Muscle of leg (tissue), 11 donors: ENCODE measurements around the gene TMOD4. TPM values are rescaled to one million over a fixed set of nuclear protein-coding genes. Genes with fewer than 3 reads are reported as not detected.
A peak's percentile ranks its signal among the peaks of the same experiment; 100 is the strongest.

ENCODE experiments used
- DNase-seq: peaks from one replicate; pipeline ENCODE4 v3.0.0; 2013
- H3K27ac ChIP-seq: one replicate; pipeline ENCODE4 v1.5.1; 2013; ENCODE audit warnings: mild to moderate bottlenecking, low read length, control low read depth
- H3K27me3 ChIP-seq: one replicate; pipeline ENCODE4 v1.6.1; 2013; ENCODE audit warnings: low read length; ENCODE audit not compliant: control insufficient read depth, insufficient read depth
- H3K36me3 ChIP-seq: one replicate; pipeline ENCODE4 v1.6.1; 2013; ENCODE audit warnings: low read length; ENCODE audit not compliant: control insufficient read depth, insufficient read depth
- H3K4me1 ChIP-seq: one replicate; pipeline ENCODE4 v1.6.1; 2013; ENCODE audit warnings: low read length; ENCODE audit not compliant: control insufficient read depth, insufficient read depth
- H3K4me3 ChIP-seq: one replicate; pipeline ENCODE4 v1.5.1; 2013; ENCODE audit warnings: low read length, control low read depth
- H3K9me3 ChIP-seq: replicated peaks from 2 replicates; pipeline ENCODE4 v1.6.1; 2013; ENCODE audit warnings: low read depth, low read length; ENCODE audit not compliant: control insufficient read depth
- WGBS: methylation state at CpG from one replicate; pipeline ENCODE4 v1.1.5; 2013; ENCODE audit warnings: missing lambda C conversion rate; ENCODE audit not compliant: insufficient coverage; 5-methylcytosine and 5-hydroxymethylcytosine counted together
- polyA plus RNA-seq, 8 donors: library from polyadenylated mRNA; unstranded; fragments of 120-200 nt; gene quantifications; one replicate each; pipeline versions ENCODE4 v1.2.1 to v1.2.3, GENCODE V29; 2013; ENCODE audit warnings: inconsistent platforms in 1 of 8, low replicate concordance in 1 of 8; ENCODE audit not compliant: insufficient read length in 8 of 8, insufficient read depth in 1 of 8
- total RNA-seq: library from RNA; stranded (reverse); fragments of 120-200 nt; gene quantifications from one replicate; pipeline ENCODE4 v1.2.4, GENCODE V29; 2013

TMOD4 gene
- total and polyA plus RNA-seq, 9 donors: 15.2 to 38.4 (median 21.6) TPM

DNA sequence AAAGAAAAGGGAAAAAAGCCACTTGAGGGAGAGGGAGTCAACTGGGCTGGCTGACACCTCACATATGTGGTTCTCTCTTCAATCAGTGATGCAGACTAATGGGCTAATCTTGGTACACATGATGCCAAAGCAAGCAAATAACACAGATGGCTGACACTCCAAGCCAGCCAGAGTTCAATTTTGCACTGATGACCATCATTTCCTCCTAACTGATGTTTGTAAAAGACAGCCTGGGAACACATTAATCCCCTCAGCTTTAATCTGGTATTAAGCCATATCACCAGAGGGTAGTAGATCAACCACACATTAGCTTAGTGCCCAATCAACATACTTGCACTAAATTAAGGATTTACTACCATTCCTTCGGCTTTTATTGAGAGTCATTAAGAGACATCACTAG lies 11.4 kb upstream of the TMOD4 start:
- no peak overlapping the region for H3K27ac ChIP-seq
- H3K36me3 ChIP-seq: peaks cover 33% of the 10 kb centered on the region
- no peaks in the 10 kb centered on the region for H3K27me3 ChIP-seq
- peaks cover 12% of the 10 kb centered on the region for H3K4me1 ChIP-seq
- DNase-seq: no peak
- no CpG with 5 or more reads among the region's 1 CpG for WGBS
- H3K9me3 ChIP-seq: no peaks in the 10 kb centered on the region
- H3K4me3 ChIP-seq: no peak overlapping the region

DNA sequence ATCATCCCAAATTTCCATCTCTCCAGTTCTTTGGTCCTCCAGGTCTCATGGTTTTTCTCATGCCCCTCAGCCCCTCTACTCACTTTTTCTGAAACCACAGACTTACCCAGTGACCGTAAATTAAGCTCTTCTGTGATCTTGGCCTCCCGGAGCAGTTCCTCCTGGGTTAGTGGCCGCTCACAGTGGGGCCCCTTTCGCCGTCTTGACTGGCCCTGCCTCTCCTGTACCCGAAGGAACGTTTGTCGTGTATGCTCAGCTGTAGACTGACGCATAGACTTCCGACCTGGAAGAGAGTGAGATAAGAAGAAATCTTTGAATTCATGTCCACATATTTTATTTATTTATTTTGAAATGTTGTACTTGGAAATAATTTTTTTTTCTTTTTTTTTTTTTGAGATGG lies 8.4 kb upstream of the TMOD4 start:
- DNase-seq: no peak
- Histone ChIP-seq H3K27ac (no peak overlapping the region), H3K9me3 (no peaks in the 10 kb centered on the region), H3K36me3 (peaks cover 56% of the 10 kb centered on the region), H3K4me1 (peaks cover 12% of the 10 kb centered on the region), H3K4me3 (no peak overlapping the region), H3K27me3 (no peaks in the 10 kb centered on the region)
- 96% methylated on average over 5 of the region's 10 CpGs for WGBS

DNA sequence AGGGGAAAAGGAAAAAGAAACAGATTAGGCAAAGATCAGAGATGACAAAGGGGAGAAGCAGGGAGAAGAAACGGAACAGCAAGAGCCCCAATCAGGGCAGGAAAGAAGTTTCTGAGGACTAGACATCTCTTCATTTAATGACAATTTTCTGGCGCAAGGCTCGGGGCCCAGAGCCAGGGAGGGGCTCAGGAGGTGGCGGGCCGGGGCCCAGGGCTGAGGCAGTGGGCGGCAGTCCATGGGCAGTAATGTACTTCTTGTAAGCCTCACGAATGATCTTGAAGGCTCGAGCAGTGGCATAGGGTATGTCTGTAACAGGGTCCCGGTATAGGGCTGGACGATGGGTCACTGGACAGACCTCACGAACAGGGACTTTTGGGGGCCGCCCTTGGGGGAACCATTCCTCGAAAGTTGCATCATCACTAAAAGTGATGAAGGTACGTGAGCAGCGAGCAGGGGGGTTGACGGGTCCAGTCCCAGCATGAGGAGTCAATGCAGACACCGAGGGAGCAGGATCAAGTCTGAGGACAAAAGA lies 799 bp upstream of the TMOD4 start:
- no peaks in the 10 kb centered on the region for H3K27me3 ChIP-seq
- no peak overlapping the region for H3K27ac ChIP-seq
- H3K4me3 ChIP-seq: no peak overlapping the region
- H3K4me1 ChIP-seq: peaks cover 17% of the 10 kb centered on the region
- peaks cover 70% of the 10 kb centered on the region for H3K36me3 ChIP-seq
- no peak for DNase-seq
- no peaks in the 10 kb centered on the region for H3K9me3 ChIP-seq
- WGBS: 90% methylated on average over 17 of the region's 17 CpGs

DNA sequence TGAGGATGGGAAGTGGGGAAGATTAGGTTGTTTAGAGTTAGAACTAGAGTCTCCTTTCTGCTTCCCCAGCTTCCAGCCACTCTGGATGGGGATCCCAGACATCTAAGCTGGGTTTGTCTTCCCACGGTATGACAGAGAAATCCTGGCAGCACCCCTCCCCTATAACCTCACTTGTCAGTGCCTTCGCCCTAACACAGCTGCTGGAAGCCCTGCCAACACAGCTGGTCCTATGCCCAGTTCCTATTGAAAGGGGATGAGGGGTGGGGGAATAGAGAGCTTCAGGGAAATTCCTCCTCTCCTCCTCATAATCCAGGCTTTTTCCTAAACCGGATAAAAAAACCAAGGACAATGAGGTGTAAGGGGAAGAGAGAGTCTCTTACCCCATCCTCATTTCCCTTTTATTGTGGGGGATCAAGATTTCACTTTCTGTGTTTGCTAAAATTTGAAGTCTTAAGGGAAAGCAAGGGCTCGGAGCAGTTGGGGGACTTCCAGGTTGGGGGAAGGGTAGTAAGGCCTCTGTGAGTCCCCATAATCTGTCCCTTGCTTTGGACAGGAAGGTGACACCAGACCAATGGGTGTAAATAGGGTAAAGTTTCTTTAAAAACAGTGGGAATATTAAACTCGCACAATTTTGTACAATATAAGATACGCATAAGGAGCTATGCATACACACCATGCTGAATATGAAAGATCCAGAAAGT lies 590 bp downstream of the TMOD4 start:
- Histone ChIP-seq H3K4me3 (peak overlapping the region; percentile 7), H3K4me1 (peaks cover 23% of the 10 kb centered on the region), H3K27ac (peak overlapping the region; percentile 83), H3K36me3 (peaks cover 72% of the 10 kb centered on the region), H3K9me3 (no peaks in the 10 kb centered on the region), H3K27me3 (no peaks in the 10 kb centered on the region)
- WGBS: 0% methylated on average over 1 of the region's 6 CpGs
- peak; percentile 88 for DNase-seq

DNA sequence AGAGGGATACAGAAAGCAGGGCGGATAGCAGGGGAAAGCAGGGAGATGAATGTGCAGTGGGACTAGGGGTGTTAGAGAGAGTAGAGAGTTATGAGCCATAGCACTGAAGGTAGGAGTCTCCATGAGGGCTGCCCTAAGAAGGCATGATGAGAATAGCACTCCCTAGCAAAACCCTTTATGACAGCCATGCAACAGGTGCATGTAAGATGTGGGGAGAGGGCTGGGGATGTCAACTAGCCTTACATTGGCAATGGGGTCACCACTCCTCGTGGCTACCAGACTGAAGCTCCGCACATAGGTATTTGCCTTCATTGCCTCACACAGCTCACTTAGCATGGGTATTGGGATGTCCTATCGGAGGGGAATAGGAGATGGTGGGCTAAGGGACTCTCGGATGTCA lies 4.6 kb downstream of the TMOD4 start:
- Histone ChIP-seq H3K27me3 (no peaks in the 10 kb centered on the region), H3K27ac (no peak overlapping the region), H3K4me3 (no peak overlapping the region), H3K36me3 (peaks cover 66% of the 10 kb centered on the region), H3K9me3 (no peaks in the 10 kb centered on the region), H3K4me1 (peaks cover 36% of the 10 kb centered on the region)
- WGBS: 75% methylated on average over 1 of the region's 5 CpGs
- no peak for DNase-seq

DNA sequence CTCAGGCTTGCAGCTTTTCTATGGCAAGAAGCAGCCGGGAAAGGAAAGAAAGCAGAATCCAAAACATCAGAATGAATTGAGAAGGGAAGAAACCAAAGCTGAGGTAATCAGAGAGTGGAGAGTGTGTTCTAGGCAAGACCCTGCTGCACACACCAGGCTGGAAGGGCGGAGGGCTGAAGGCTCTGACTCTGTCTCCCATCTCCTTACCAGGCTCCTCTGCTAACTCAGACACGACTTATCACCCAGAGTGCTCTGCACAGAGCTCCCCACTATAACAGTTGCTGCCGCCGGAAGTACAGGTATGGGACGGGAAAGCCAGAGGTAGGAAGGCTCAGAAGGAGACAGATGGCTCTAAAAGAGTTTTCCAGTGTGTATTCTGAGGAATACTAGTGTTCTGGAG lies 8.7 kb downstream of the TMOD4 start:
- Histone ChIP-seq H3K27ac (no peak overlapping the region), H3K4me3 (peak overlapping the region; percentile 96), H3K9me3 (no peaks in the 10 kb centered on the region), H3K4me1 (peaks cover 27% of the 10 kb centered on the region), H3K36me3 (peaks cover 44% of the 10 kb centered on the region), H3K27me3 (no peaks in the 10 kb centered on the region)
- no peak for DNase-seq
- WGBS: 86% methylated on average over 2 of the region's 6 CpGs

DNA sequence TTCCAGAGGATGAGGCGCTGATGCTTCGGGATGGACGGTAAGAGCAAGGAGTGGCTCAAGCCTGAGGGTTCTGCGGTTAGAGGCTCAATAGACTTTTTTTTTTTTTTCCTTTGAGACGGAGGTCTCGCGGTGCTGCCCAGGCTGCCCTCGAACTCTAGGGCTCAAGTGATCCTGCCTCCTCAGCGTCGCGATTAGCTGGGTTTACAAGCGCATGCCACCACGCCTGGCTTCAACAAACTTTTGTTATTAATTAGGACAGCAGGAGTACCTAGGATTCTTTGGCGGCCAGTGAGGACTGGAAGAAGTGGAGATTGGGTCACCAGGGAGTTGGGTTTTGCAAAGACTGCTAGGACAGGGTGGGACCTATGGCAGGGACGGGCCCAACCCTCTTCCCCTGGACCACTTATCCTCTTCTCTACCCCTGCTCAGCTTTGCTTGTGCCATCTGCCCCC lies 9.2 kb downstream of the TMOD4 start:
- Histone ChIP-seq H3K4me1 (peaks cover 27% of the 10 kb centered on the region), H3K36me3 (peaks cover 42% of the 10 kb centered on the region), H3K9me3 (no peaks in the 10 kb centered on the region), H3K4me3 (peak overlapping the region; percentile 96), H3K27me3 (no peaks in the 10 kb centered on the region), H3K27ac (peak overlapping the region; percentile 89)
- DNase-seq: no peak
- WGBS: no CpG with 5 or more reads among the region's 15 CpGs

DNA sequence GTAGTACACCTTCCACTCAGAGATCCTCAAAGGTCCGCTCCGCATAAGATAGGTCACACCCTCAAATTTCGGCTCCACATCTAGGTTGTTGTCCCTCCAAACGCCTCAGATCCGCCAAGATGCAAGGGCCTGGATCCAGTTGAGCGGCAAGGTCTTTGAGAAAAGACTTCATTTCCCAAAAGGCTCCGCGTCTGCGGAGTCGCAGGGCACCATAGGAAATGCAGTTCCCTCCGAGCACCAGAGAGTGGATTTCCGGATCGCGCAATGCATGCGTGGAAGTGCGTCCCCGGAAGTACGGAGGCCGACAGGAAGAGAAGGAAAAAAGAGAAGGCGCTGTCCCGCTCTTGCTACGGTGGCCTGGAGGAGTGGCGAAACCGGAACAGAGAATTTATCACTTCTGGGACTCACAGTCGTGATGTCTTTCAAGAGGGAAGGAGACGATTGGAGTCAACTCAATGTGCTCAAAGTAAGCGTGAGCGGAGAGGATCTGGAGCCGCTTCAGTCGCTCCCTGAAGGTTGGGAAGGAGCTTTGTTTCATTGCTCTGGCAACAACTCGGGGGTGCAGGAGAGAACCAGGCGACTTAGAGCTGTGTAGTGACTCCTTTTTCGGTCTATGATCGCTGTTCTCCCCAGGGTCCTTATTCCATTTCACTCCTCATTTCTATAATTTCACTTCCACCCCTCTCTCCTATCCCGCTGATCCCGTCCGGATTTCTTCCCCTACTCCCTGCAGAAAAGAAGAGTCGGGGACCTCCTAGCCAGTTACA lies 9.9 kb downstream of the TMOD4 start, which contains the start of the genes LYSMD1 and SCNM1:
Gene LYSMD1 (minus strand): TSS at position 165 of the 767 bp plus-strand sequence. CDS start 644 bp downstream, outside the sequence.
Gene SCNM1 (plus strand): TSS at position 407 of the 767 bp plus-strand sequence. CDS start 9 bp downstream, at position 416.
- H3K27me3 ChIP-seq: no peaks in the 10 kb centered on the region
- H3K4me3 ChIP-seq: peak within 1 kb of the TSS; percentile 96
- WGBS: under 1% methylated on average over 36 of the region's 38 CpGs
- peak; percentile 100 for DNase-seq
- H3K36me3 ChIP-seq: peaks cover 41% of the 10 kb centered on the region
- peak within 1 kb of the TSS; percentile 94 for H3K27ac ChIP-seq
- H3K4me1 ChIP-seq: peaks cover 26% of the 10 kb centered on the region
- no peaks in the 10 kb centered on the region for H3K9me3 ChIP-seq

DNA sequence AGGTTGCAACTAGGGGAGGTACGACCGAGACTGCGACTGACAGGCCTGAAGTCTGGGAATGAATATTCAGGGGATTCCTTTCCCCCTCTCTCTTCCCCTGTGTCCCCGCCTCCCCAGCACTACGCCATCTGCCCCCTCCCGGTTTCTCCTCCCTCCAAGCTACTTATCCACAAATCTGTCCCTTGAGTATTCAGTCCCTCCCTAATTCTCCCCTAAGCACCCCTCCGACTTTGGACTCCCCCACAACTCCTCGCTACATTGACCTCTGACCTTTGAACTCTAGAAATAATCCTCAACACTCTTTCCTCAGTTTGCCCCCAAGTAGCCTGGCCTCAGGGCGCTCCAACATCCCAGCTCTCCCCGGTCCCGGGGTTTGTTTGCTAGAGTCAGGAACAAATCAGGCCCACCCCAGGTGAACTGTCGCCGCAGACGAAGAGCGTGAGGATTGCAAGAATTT lies 10.5 kb downstream of the TMOD4 start:
- H3K4me3 ChIP-seq: peak overlapping the region; percentile 96
- H3K4me1 ChIP-seq: peaks cover 21% of the 10 kb centered on the region
- H3K27ac ChIP-seq: peak overlapping the region; percentile 94
- H3K9me3 ChIP-seq: no peaks in the 10 kb centered on the region
- WGBS: 2% methylated on average over 12 of the region's 15 CpGs
- no peaks in the 10 kb centered on the region for H3K27me3 ChIP-seq
- peaks cover 41% of the 10 kb centered on the region for H3K36me3 ChIP-seq
- DNase-seq: peak; percentile 87

DNA sequence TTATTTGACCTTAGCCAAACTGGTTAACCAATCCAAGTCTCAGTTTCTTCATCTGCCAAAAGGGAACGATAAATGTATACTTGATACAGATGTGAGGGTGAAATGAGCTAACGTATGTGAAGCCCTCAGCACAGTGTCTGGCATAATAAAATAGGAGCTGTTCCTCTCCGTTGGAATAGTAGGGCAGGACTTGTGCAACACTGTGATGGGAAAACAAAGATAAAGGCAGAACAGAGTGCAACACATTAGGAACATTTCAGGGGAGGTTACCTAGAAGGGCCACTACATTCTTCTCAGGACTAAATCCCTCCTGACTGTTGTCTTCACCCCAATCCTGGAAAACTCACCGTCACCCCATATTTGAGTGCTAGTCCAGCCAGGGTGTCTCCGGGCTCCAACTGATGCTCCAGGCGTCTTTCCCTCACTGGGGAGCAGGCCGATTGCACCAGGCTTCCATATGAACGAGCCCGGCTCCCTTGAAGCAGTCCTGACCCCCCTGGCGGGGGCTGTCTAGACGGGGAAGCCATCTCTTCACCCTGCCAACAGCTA lies 11.0 kb downstream of the TMOD4 start:
- Histone ChIP-seq H3K4me1 (peaks cover 19% of the 10 kb centered on the region), H3K27ac (peak overlapping the region; percentile 94), H3K27me3 (no peaks in the 10 kb centered on the region), H3K9me3 (no peaks in the 10 kb centered on the region), H3K36me3 (peaks cover 41% of the 10 kb centered on the region), H3K4me3 (peak overlapping the region; percentile 96)
- WGBS: 10% methylated on average over 7 of the region's 11 CpGs
- DNase-seq: peak; percentile 25
